Natural killer cell (primary cell): ENCODE data around the gene UTY. TPM values are rescaled to one million over a fixed set of nuclear protein-coding genes. Genes with fewer than 3 reads are reported as not detected.

Experiments used
- ATAC-seq, 3 donors: fragments of 150-1000 bp in 2 of 3; fragments of 200-7000 bp in 1 of 3; cut with Tn5 transposase; 1 replicate in 1 of 3; 2 replicates in 2 of 3; pipeline ENCODE4 v1.10.0; 2021; ENCODE audit warnings: mild to moderate bottlenecking in 2 of 3, moderate library complexity in 2 of 3
- DNase-seq, 2 donors: peaks; one replicate each; pipeline versions ENCODE4 v3.0.0 to v3.0.0-alpha.2; 2013 to 2021; ENCODE audit warnings: mixed read lengths in 1 of 2
- H3K27ac ChIP-seq: one replicate; pipeline ENCODE4 v1.5.1; 2013; ENCODE audit warnings: mild to moderate bottlenecking, low read length
- H3K27me3 ChIP-seq: one replicate; pipeline ENCODE4 v1.6.1; 2013; ENCODE audit warnings: low read length; ENCODE audit not compliant: control insufficient read depth, insufficient read depth
- H3K36me3 ChIP-seq: one replicate; pipeline ENCODE4 v1.6.1; 2013; ENCODE audit warnings: low read length; ENCODE audit not compliant: control insufficient read depth, insufficient read depth
- H3K4me1 ChIP-seq: one replicate; pipeline ENCODE4 v1.6.1; 2013; ENCODE audit warnings: low read length; ENCODE audit not compliant: control insufficient read depth, insufficient read depth
- H3K4me3 ChIP-seq: one replicate; pipeline ENCODE4 v1.5.1; 2013; ENCODE audit warnings: low read length
- H3K9me3 ChIP-seq: one replicate; pipeline ENCODE4 v1.6.1; 2013; ENCODE audit warnings: low read length; ENCODE audit not compliant: control insufficient read depth, insufficient read depth
- H3K27ac Mint-ChIP-seq, 2 donors: one replicate each; pipeline ENCODE4 v1.8.0; 2022; ENCODE audit warnings: mild to moderate bottlenecking in 2 of 2, mixed read lengths in 2 of 2, moderate library complexity in 1 of 2
- H3K27me3 Mint-ChIP-seq, 2 donors: one replicate each; pipeline ENCODE4 v1.8.0; 2022; ENCODE audit warnings: low read depth in 2 of 2, mixed read lengths in 2 of 2
- H3K36me3 Mint-ChIP-seq: one replicate; pipeline ENCODE4 v1.8.0; 2022; ENCODE audit warnings: mixed read lengths
- H3K4me1 Mint-ChIP-seq, 2 donors: one replicate each; pipeline ENCODE4 v1.8.0; 2022; ENCODE audit warnings: mixed read lengths in 2 of 2
- H3K4me3 Mint-ChIP-seq: one replicate; pipeline ENCODE4 v1.8.0; 2022; ENCODE audit warnings: mild to moderate bottlenecking, moderate library complexity, mixed read lengths
- H3K9me3 Mint-ChIP-seq, 2 donors: one replicate each; pipeline ENCODE4 v1.8.0; 2022; ENCODE audit warnings: mixed read lengths in 2 of 2
- WGBS: methylation state at CpG from one replicate; pipeline ENCODE4 v1.1.7; 2013; ENCODE audit warnings: missing lambda C conversion rate; ENCODE audit not compliant: insufficient coverage; 5-methylcytosine and 5-hydroxymethylcytosine counted together
- intact Hi-C: fragments of 100-400 bp; cut with micrococcal nuclease; formaldehyde crosslinking; loops from one replicate; pipeline ENCODE4 v1.14.2; 2022
- total RNA-seq, 4 donors: library from RNA; stranded (reverse); fragments of 120-200 nt in 1 of 4; gene quantifications; one replicate each; pipeline versions ENCODE4 v1.2.3 to v1.2.4, GENCODE V29; 2013 to 2022
- TF ChIP-seq, protein P1 (sequence below): fragments of 200-600 bp; IDR thresholded peaks from one replicate; pipeline ENCODE4 v1.8.0; 2022; ENCODE audit warnings: antibody characterized with exemption

The UTY gene
- total RNA-seq, 3 donors from 2014 or later (not counting 1 experiment from before 2014, with no cell fraction given), result 91.0 to 114 TPM; not detected in 1

DNA sequence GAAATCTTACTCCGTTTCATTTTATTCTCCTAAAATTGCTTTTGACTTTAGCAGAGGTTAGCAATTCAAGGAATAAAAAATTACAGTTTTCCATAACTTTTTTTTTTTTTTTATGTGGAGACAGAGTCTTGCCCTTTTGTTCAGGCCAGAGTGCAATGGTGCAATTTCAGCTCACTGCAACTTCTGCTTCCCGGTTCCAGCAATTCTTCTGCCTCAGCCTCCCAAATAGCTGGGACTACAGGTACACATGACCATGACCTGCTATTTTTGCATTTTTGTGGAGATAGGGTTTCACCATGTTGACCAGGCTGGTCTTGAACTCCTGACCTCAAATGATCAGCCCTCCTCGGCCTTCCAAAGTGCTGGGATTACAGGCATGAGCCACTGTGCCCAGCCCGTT lies 179.0 kb downstream of the UTY start:
- Mint-ChIP-seq H3K4me1 (peaks cover 0 to 7% of the 10 kb centered on the region in 2 donors), H3K36me3 (no peaks in the 10 kb centered on the region), H3K27ac (no peak overlapping the region), H3K27me3 (no peaks in the 10 kb centered on the region), H3K4me3 (no peak overlapping the region), H3K9me3 (no peaks in the 10 kb centered on the region)
- TF ChIP-seq, protein P1, sequence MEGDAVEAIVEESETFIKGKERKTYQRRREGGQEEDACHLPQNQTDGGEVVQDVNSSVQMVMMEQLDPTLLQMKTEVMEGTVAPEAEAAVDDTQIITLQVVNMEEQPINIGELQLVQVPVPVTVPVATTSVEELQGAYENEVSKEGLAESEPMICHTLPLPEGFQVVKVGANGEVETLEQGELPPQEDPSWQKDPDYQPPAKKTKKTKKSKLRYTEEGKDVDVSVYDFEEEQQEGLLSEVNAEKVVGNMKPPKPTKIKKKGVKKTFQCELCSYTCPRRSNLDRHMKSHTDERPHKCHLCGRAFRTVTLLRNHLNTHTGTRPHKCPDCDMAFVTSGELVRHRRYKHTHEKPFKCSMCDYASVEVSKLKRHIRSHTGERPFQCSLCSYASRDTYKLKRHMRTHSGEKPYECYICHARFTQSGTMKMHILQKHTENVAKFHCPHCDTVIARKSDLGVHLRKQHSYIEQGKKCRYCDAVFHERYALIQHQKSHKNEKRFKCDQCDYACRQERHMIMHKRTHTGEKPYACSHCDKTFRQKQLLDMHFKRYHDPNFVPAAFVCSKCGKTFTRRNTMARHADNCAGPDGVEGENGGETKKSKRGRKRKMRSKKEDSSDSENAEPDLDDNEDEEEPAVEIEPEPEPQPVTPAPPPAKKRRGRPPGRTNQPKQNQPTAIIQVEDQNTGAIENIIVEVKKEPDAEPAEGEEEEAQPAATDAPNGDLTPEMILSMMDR, result no peak
- peaks cover 17% of the 10 kb centered on the region for H3K36me3 ChIP-seq
- intact Hi-C loops, result no loop called here
- H3K27me3 ChIP-seq, result no peaks in the 10 kb centered on the region
- no peaks in the 10 kb centered on the region for H3K9me3 ChIP-seq
- no peak for DNase-seq
- H3K4me3 ChIP-seq, result no peak overlapping the region
- ATAC-seq, result no peak
- 100% methylated on average over 3 of the region's 4 CpGs for WGBS
- H3K4me1 ChIP-seq, result no peaks in the 10 kb centered on the region
- no peak overlapping the region for H3K27ac ChIP-seq

DNA sequence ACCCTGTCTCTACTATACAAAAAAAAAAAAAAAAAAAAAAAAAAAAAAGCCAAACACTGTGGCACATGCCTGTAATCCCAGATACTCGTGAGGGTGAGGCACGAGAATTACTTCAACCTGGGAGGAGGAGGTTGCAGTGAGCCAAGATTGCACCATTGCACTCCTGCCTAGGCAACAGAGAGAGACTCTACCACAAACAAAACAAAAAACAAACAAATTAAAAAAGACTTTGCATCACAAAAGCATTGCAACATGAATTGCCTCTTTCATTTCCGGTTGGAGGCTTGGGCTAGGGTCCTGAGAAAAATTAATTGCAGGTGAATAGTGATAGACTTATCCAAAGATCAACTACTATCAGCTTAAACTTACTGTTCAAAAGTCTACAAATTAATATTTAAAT lies 180.4 kb downstream of the UTY start:
- TF ChIP-seq, protein P1, result no peak
- intact Hi-C loops, result no loop called here

DNA sequence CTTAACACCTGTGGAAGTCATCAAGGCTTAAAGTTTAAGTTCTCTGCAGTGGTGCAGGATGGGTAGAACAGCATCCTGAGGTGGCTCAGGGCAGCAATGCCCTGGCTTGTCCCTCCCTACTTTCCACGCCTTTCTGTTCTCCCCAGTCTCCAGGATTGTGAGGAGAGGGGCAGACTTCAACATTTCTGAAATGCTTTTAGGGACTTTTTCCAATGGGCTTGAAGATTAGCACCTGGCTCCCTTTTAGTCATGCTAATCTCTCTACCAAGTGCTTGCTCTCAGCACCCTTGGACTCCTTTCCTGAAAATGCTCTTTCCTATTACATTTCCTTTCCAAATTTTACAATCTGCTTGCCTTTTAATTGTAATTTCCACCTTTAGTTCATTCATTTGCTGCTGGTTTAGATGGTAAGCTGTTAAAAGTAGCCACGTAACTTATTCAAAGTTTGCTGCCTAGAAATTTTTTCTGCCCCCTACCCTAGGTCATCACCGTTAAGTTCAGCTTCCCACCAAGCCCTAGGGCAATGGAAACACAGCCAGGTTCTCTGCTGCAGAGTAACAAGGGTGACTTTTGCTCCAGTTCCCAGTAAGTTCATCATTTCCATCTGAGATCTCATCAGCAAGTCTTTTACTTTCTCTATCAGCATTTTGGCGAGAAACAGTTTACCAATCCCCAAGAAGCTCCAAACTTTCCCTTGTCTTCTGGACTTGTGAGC lies 183.5 kb downstream of the UTY start:
- Histone ChIP-seq H3K27me3 (no peaks in the 10 kb centered on the region), H3K4me1 (no peaks in the 10 kb centered on the region), H3K4me3 (no peak overlapping the region), H3K27ac (no peak overlapping the region), H3K36me3 (peaks cover 28% of the 10 kb centered on the region), H3K9me3 (no peaks in the 10 kb centered on the region)
- peak overlapping the region in 1 of 2 donors; percentile 61 for H3K27ac Mint-ChIP-seq
- ATAC-seq (no peak), DNase-seq (no peak)
- peaks cover 0 to 7% of the 10 kb centered on the region in 2 donors for H3K4me1 Mint-ChIP-seq
- WGBS, result 98% methylated on average over 3 of the region's 4 CpGs
- H3K36me3 Mint-ChIP-seq, result no peaks in the 10 kb centered on the region
- H3K4me3 Mint-ChIP-seq, result no peak overlapping the region
- H3K27me3 Mint-ChIP-seq, result no peaks in the 10 kb centered on the region
- peaks cover 0 to under 1% of the 10 kb centered on the region in 2 donors for H3K9me3 Mint-ChIP-seq
- intact Hi-C loops, result no loop called here
- TF ChIP-seq, protein P1, result no peak

More for the DNA sequence above, 180.4 kb downstream of the UTY start:
- Histone ChIP-seq H3K9me3 (no peaks in the 10 kb centered on the region), H3K36me3 (peaks cover 22% of the 10 kb centered on the region), H3K27ac (no peak overlapping the region), H3K4me3 (no peak overlapping the region), H3K27me3 (no peaks in the 10 kb centered on the region), H3K4me1 (no peaks in the 10 kb centered on the region)
- H3K27me3 Mint-ChIP-seq, result no peaks in the 10 kb centered on the region
- H3K9me3 Mint-ChIP-seq, result no peaks in the 10 kb centered on the region
- H3K4me1 Mint-ChIP-seq, result peaks cover 0 to 7% of the 10 kb centered on the region in 2 donors
- no peak overlapping the region for H3K4me3 Mint-ChIP-seq
- no CpG with 5 or more reads among the region's 3 CpGs for WGBS
- no peak overlapping the region for H3K27ac Mint-ChIP-seq
- H3K36me3 Mint-ChIP-seq, result no peaks in the 10 kb centered on the region
- ATAC-seq (no peak), DNase-seq (no peak)

DNA sequence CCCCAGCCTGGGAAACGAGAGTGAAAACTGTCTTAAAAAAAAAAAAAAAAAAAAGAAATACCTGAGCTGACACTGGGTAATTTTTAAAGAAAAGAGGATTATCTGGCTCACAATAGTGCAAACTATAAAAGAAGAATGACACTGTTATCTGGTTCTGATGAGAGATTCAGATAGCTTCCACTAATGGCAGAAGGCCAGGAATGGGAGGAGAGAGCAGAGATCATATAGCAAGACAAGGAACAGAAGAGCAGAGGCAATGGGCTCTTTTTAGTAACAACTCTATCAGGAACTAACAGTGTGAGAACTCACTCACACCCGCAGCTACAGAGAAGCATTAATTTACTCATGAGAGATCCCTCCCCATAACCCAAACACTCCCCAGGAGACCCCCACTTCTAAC lies 184.8 kb downstream of the UTY start:
- Histone ChIP-seq H3K27ac (no peak overlapping the region), H3K4me3 (no peak overlapping the region), H3K9me3 (no peaks in the 10 kb centered on the region), H3K27me3 (no peaks in the 10 kb centered on the region), H3K36me3 (peaks cover 35% of the 10 kb centered on the region), H3K4me1 (no peaks in the 10 kb centered on the region)
- DNase-seq (no peak), ATAC-seq (no peak)
- no peaks in the 10 kb centered on the region for H3K27me3 Mint-ChIP-seq
- H3K4me1 Mint-ChIP-seq, result peaks cover 0 to 7% of the 10 kb centered on the region in 2 donors
- no peaks in the 10 kb centered on the region for H3K36me3 Mint-ChIP-seq
- WGBS, result 100% methylated on average over 1 of the region's 2 CpGs
- intact Hi-C loops, result no loop called here
- H3K9me3 Mint-ChIP-seq, result peaks cover 0 to 3% of the 10 kb centered on the region in 2 donors
- no peak overlapping the region for H3K4me3 Mint-ChIP-seq
- H3K27ac Mint-ChIP-seq, result no peak overlapping the region
- TF ChIP-seq, protein P1, result no peak
